Neural progenitor cell (in vitro differentiated cells): ENCODE data around the gene NUDT22.

ENCODE experiments used
- EZH2 ChIP-seq: fragments of 200-600 bp; sonication (generic); IDR thresholded peaks from 2 replicates; pipeline ENCODE4 v1.6.1; 2017; ENCODE audit warnings: antibody characterized with exemption, mild to moderate bottlenecking, moderate library complexity
- EZH2phosphoT487 ChIP-seq: fragments of 200-600 bp; sonication (generic); IDR thresholded peaks from 2 replicates; pipeline ENCODE4 v1.6.1; 2017; ENCODE audit warnings: antibody characterized with exemption
- TF ChIP-seq, protein P1 (sequence below): fragments of 200-600 bp; sonication (generic); IDR thresholded peaks from 2 replicates; pipeline ENCODE4 v1.5.1; 2017; ENCODE audit warnings: antibody characterized with exemption, mild to moderate bottlenecking

DNA sequence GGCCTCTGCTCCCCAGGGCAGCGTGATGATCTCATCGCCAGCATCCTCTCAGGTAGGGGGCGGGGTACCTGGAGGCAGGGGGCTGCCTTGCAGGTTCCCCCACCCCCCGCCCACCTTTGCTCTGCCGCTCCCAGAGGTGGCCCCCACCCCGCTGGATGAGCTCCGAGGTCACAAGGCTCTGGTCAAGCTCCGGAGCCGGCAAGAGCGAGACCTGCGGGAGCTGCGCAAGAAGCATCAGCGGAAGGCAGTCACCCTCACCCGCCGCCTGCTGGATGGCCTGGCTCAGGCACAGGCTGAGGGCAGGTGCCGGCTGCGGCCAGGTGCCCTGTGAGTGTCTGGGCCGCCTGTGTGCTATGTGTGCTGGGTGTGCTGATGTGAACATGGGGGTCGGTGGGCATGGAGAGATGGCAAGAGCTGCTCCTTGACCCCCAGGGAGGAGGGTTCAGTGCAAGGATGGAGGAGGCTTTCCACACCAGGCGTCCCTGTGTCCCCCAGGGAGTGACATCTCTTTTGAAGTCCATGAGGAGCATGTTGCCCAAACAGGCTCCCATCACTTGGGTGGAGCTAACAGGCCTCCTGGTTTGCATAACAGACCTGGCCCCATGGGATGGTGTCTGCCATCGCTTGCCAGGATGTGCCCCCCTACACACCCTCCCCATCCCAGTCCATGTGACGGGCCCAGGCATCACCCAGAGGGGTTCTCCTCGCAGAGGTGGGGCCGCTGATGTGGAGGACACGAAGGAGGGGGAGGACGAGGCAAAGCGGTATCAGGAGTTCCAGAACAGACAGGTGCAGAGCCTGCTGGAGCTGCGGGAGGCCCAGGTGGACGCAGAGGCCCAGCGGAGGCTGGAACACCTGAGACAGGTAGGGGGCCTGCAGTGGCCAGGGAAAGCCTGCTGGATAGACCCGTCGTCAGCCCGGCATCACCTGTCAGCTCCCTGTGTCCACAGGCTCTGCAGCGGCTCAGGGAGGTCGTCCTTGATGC is 39.4 kb downstream of the NUDT22 start:
- TF ChIP-seq, protein P1, sequence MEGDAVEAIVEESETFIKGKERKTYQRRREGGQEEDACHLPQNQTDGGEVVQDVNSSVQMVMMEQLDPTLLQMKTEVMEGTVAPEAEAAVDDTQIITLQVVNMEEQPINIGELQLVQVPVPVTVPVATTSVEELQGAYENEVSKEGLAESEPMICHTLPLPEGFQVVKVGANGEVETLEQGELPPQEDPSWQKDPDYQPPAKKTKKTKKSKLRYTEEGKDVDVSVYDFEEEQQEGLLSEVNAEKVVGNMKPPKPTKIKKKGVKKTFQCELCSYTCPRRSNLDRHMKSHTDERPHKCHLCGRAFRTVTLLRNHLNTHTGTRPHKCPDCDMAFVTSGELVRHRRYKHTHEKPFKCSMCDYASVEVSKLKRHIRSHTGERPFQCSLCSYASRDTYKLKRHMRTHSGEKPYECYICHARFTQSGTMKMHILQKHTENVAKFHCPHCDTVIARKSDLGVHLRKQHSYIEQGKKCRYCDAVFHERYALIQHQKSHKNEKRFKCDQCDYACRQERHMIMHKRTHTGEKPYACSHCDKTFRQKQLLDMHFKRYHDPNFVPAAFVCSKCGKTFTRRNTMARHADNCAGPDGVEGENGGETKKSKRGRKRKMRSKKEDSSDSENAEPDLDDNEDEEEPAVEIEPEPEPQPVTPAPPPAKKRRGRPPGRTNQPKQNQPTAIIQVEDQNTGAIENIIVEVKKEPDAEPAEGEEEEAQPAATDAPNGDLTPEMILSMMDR = no peak
- TF ChIP-seq EZH2 = no peak
- no peak for TF ChIP-seq EZH2phosphoT487
